Jurkat, Clone E6-1 (cell line): Measurements from ENCODE around the gene LYRM2.

Experiments used
- DNase-seq: peaks from one replicate; pipeline ENCODE4 v3.0.0-alpha.2; 2011; ENCODE audit warnings: low read depth, low spot score
- H3K4me3 ChIP-seq: 2 replicates; pipeline ENCODE4 v1.5.1; 2011; ENCODE audit warnings: mild to moderate bottlenecking, low read length, control low read depth, moderate library complexity

The LYRM2 gene

DNA sequence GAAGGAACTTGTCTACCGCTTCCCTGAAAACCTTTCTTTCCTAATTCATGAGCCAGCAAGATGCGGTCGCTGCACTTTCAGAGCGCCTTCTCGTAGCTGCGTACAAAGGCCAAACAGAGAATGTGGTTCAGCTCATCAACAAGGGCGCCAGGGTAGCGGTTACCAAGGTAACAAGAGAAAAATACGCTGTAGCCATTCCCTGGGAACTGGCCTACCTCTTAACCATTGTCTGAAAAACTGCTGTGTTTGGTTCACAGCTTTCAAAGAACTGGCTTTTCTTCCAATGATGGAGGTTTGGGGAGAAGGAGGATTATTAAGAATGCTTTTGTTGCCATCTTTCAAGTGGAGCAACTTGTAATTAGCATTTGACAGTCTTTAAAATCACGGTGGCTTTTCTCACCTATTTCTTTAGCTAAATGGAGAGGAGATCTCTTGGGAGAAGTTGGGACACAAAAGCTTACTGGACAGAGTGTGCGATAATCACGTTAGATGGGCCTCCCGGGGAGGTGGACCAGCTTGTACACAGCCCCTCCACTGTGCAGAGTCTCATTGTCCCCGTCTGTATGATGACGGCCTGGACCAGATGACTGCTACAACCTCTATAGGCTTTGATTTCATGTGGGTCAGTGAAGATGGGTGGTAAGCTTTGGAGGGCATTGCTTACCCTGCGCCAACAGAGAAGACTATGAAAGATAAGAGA is 71.5 kb downstream of the LYRM2 start:
- no peak for DNase-seq
- no peak overlapping the region for H3K4me3 ChIP-seq

DNA sequence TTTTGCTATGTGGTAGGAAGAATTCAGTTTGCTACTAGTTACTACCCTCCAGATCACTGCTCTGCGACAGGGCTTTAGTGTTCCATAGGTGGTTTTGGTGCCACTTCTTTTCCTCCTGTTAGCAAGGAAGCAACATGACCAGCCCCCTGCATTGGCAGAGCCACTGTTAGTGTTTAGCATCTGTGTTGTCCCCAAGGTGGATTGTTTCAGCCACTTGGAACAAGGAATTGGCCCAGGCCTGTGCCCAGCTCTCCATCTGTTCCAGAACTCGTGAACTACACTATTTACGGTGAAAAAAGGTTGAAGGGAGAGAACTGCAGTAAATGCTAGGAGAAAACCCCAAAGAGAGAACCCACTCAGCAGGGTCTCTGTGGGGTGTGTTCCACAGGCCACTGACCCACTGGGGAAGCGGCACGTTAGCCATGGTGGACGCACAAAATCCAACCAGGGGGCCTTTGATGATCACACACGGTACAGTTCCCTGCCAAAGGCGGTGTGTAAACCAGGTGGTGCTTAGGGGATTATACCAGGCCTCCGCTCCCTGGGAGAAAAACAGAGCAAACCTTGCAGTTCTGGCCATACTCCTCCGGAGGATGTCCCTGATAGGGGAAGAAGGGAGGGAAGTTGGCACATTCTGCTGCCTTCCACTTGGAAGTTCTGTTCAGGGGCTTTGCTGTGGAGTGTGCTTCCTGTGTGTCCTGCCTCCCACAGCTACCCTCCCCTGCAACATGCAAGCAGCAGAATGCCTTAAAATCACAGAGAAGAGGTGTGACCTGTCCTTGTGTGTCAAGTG is 72.3 kb downstream of the LYRM2 start:
- no peak overlapping the region for H3K4me3 ChIP-seq
- no peak for DNase-seq

DNA sequence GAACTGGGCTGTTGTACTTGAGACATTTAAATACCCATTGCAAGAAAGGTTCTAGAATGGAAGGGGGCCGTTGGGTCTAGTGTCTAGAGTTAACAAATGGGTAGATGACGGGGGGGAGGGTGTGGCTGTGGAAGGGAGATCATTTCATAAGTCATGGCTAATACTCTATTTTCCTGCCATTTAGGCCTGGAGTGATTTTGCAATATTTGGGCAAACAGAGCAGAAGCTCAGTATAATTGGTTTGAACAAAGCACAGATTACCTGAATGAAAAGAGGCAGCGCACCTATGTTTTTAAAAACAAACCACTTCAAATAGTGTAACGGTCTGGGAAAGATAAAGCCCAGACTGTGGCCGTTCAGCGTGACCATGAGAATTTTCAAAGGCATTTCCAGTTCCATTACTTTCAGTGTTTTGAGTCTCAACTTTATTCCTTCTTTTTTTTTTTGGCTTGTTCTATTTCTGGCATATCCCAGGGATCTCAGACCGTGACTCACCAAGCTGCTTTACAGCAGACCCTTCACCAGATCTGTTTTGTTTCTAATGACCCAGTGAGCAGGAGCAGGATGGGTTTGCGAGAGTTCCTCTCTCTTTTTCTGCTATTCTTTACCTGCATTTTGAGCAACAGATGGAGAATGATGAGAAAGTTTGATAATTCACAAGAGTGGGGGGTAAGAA is 73.7 kb downstream of the LYRM2 start:
- no peak for DNase-seq
- H3K4me3 ChIP-seq: no peak overlapping the region

DNA sequence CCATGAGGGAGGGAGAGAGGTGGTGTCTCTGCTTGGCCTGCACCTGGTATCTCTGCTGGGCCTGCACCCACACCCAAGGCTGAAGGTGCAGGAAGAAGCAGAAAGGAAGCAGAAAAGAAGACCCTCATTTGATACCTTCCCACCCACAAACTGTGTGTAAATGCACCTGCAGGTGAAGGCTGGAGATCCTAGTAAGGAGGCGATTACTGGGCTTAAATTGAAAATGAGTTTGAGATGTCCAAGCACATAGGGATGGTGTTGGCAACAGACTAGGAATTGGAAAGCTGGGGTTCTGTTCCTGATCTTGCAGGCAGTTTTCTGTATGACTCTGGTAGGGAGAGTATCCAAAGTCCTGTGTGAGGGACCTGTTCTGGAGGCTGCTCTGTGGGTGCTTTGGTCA is 74.7 kb downstream of the LYRM2 start:
- DNase-seq: no peak
- H3K4me3 ChIP-seq: no peak overlapping the region

DNA sequence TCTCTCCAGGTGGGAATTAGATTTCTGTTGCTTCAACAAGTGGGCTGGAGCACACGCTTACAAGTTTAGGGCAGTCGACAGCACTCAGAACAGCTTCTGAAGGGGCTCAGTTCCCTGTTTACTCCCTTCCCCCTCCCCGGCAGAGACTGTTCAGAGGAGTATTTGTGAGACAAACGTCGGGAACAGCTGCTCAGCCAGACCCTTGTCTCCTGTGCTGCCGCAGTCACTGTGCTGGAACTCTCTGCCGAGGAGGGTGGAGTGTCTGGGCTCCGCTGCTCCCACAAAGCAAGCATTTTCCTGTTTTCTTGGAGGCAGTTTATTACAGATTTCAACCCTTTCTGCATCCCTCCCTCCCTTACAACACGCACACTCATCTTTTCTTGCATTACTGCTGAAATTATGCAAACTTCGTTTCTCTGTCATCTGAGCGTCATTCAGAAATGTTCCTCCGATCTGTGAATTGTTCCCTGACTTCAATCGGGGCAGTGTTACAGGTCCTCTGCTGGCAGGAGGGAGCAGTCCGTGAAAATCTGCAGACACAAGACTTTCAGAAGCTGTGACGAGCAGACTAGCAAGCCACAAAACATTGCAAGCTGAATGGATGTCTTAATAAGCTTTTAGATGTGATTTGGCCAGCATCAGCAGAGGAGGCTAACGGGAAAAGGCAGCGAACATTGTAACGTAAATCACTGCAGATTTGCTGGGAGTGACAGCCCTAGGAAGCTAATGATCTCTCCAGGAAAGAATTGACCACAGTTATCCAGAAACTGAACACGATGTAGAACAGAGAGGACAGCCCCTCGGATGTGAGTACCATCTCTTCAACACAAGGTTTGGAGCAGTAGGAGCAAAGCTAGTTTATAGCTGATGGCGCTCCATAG is 76.2 kb downstream of the LYRM2 start:
- DNase-seq: no peak
- H3K4me3 ChIP-seq: no peak overlapping the region

DNA sequence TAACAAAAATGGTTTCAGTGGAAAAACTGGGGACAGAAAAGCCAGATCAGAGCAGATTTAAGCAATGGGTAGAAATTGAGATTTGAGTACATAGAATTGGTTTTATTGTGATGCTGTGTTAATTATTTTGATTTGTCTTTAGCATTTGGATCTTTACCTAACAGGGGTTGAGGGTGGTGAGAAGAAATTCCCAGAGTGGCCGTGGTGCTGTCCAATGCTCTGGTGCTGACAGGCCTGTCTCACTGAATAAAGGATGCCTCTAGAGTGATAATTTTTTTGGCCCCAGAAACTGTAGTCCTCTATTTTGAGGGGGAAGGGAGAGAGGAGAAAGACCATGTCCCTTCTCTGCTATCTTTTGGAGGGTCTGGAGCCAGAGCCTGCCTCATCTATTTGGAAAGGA is 79.1 kb downstream of the LYRM2 start:
- DNase-seq: no peak
- no peak overlapping the region for H3K4me3 ChIP-seq

DNA sequence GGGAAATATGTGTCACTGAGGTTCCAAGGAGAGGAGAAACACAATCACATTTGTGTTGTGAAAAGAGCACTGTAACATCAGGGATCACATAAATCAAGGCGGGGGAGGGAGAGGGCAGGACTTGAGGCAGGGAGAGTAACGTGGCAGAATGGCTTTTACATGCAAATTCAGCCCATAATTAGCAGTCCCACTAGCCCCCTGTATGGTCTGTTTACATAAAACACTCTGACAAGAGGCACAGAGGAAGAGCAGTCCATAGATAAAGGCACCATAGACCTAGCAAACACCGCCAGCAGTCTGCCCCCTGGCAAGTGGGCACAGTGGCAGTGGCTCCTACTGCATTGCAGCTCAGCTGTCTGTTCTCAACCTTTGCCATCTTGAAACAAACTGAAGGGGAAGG is 82.7 kb downstream of the LYRM2 start:
- DNase-seq: no peak
- H3K4me3 ChIP-seq: no peak overlapping the region

DNA sequence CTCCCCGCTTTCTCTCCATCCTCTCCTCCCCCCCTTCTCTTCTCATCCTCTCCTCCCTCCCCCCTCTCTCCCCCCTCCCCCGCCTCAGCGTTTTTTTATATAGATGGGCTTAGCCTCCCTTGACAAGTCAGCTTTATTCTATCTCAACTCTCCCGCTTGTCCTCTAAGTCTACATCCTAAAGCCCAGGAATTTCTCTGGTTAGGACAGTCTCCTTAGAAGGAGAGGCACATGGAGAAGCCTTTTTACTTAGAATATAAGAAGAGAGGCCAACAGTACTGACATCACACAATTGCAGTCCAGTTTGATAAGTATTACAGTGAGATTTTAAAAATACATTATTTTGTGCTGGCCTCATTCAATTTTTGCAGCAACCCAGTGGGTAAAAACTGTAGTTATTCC is 83.5 kb downstream of the LYRM2 start:
- DNase-seq: no peak
- H3K4me3 ChIP-seq: no peak overlapping the region

DNA sequence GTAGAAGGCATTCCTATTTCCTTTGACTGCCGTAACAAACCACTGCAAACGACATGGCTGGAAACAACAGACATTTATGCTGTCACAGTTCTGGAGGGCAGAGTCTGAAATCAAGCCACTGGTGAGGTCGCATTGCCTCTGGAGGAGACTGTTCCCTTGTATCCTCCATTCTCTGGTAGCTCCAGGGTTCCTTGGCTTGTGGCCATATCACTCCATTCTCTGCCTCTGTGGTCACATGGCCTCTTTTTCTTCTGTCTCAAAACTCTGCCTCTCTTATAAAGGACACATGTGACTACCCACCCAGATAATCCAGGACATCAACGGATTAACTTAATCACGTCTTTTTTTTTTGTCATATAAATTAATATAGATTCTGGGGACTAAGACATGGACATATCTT is 84.4 kb downstream of the LYRM2 start:
- H3K4me3 ChIP-seq: no peak overlapping the region
- DNase-seq: no peak

DNA sequence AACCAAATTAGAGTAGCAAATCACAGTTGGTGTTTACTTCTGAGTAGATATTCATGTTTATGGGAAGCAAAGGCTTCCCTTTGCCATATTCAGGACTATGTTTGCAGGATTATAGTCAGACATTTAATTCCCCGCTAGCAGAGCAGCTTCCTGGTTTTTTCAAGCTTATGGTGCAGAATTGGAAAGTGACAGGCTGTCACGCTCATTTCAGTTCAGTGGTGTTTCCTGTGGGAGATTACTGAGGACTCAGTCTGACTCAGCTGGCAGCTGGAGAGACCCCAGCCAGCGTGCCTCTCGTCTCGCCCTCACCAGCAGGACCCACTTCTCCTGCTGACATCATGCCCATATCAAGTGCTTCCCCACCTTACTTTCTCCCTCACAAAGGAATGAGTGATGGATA is 85.1 kb downstream of the LYRM2 start:
- H3K4me3 ChIP-seq: no peak overlapping the region

DNA sequence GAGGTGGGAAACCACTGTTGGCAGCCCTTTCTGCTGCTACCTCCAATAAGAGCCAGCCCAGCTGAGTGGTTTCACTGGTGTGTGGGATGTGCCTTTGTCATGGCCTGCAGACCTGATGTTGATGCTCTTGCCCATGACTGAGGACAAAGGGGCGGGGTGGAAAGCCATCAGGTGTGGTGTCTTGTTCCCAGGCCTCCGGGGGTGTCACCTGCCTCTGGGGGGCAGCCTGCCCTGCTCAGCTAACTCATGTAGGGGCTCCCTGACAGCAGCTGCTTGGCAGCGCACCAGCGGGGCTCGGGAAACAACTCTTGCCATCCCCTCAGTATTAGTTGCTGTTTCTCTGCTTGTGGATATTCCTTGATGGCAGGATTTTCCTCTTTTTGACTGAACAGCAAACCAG is 91.3 kb downstream of the LYRM2 start:
- DNase-seq: no peak
- H3K4me3 ChIP-seq: no peak overlapping the region

More for the DNA sequence above, 85.1 kb downstream of the LYRM2 start:
- DNase-seq: no peak

DNA sequence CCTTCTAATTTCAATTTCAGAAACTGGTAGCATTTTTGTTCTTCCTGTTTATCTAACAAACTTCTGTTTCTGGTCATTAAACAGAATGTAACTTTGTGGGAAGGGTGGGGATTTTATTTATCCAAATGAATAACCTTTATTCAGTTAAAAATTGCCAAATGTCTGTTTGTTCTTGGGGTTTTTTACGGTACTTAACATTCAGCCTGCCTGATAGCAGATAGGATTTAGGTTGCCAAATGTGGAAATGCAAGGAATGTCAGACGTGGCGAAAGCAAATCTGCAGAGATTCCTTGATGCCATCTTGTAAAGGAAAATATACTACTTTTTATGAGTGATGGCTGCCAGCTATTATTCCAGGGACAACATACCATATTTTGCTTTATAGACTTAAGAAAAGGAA is 95.7 kb downstream of the LYRM2 start:
- DNase-seq: no peak
- no peak overlapping the region for H3K4me3 ChIP-seq

DNA sequence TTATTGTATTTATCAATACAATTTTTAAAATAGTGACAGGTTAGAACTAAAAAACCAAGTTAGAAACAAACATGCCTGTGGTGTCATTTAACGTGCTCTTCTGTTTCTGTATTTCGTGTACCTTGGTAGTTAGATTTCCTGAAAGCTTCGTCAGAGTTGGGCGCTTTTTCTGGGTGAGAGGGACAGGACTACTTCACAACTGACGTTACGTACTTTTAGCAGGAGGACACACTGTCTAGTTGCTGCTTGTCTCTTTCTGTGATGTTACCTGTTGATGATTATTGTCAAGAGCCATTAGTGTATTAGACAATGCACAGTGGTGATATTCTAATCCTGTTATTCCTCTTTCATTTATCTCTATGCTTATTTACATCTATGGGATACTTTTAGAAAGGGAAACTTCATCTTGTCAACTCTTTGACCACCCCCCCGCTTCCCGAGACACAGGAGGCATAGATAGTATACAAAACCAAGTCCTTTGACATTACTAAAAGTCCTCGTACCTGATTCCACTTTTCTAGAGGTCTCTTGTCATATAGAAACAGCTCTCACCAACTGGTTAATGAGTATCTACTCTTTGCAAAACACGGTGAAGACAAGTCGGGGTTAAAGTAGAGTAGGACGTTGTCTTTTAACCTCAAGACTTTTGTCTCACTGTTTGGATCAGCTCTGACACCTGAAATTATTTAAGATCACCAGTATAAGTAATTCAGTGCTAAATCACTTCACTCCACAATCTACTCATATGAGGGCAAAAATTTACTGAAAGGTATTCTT is 96.3 kb downstream of the LYRM2 start:
- DNase-seq: no peak

DNA sequence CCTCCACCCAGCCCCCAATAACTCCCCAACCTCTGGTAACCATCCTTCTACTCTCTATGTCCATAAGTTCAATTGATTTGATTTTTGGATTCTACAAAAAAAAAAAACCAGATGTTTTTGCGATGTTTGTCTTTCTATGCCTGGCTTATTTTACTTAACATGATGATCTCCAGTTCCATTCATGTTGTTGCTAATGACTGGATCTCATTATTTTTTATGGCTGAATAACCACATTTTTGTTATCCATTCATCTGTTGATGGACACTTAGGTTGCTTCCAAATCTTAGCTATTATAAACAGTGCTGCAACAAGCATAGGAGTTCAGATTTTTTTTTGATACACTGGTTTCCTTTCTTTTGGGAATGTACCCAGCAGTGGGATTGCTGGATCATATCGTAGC is 98.8 kb downstream of the LYRM2 start:
- no peak overlapping the region for H3K4me3 ChIP-seq
- no peak for DNase-seq

More for the DNA sequence above, 96.3 kb downstream of the LYRM2 start:
- no peak overlapping the region for H3K4me3 ChIP-seq

DNA sequence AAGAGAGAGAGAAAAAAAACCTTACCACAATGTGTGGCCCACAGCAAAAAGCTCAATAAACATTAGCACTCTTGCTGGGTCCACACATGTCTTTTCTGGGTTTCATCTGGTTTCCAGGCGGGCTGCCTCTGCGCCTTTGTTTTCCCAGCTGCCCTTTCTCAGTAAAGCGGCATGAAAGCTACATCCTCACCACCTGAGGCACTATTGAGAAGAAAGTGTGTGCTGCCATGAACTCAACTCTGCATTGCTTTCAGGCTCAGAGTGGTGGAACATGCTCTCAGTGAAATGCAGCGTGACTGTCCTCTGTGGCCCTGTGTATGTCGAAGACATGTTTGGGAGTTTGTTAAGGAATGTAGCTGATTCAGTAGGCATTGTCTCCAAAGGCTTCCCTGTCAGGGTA is 102.3 kb downstream of the LYRM2 start:
- no peak for DNase-seq
- no peak overlapping the region for H3K4me3 ChIP-seq

DNA sequence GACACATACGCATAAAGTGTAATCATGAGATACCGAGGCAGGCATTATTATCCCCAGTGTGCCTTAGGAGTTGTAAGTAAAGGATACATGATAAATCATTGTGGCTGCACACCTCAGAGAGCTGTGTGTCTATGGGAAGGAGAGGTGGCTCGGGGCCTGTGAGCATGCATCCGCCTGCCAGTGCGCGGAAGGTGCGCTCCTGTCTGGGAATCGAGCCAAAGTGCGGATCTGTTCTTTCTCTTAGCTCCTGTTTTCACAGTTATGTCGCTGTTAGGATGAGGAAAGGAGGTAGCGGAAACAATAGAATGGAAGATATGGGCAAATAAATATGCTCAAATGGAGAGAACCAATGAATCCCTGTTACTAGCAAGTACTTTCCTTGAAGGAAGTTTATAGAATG is 107.6 kb downstream of the LYRM2 start:
- DNase-seq: no peak
- no peak overlapping the region for H3K4me3 ChIP-seq

DNA sequence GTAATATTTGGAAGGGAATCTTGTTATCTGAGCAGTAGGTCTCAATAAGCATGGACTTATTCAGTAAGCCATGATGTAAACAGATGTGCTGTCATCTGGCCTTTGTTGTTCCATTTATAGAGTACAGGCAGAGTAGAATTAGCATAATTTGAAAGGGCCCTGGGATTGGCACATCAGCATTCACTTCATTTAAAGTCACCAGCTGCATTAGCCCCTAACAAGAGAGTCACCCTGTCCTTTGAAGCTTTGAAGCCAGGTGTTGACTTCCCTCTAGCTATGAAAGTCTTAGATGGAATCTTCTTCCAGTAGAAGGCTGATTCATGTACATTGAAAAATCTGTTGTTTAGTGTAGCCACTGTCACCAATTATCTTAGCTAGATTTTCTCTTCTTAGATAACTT is 109.7 kb downstream of the LYRM2 start:
- peak; percentile 22 for DNase-seq
- no peak overlapping the region for H3K4me3 ChIP-seq

DNA sequence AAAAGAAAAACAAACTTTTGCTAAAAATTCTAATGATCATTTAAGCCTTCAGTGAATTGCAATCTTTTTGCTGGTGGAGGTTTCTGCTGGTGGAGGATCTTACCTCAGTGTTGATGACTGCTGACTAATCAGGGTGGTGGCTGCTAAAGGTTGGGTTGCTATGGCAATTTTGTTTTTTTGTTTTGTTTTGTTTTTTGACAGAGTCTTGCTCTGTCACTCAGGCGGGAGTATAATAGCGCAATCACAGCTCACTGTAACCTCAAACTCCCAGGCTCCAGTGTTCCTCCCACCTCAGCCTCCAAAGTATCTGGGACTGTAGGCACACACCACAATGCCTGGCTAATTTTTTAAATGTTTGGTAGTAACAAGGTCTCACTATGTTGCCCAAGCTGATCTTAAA is 110.9 kb downstream of the LYRM2 start:
- no peak for DNase-seq
- H3K4me3 ChIP-seq: no peak overlapping the region

DNA sequence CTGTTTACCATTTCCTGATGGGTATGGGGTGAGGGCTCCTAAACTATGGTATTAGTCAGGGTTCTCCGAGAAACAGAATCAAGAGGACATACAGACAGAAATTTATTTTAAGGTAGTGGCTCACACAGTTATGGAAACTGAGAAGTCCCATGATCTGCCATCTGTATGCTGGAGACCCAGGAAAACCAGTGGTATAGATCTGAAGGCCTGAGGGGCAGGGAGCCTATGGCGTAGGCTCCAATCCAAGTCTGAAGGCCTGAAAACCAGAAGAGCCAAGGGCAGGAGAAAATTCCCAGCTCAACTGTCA is 112.0 kb downstream of the LYRM2 start:
- no peak for DNase-seq
- no peak overlapping the region for H3K4me3 ChIP-seq
